ENCODE results near the gene HLX. TPM values are rescaled to one million over a fixed set of nuclear protein-coding genes. Genes with fewer than 3 reads are reported as not detected.

Gene HLX
- total RNA-seq, 1 experiment from 2014 or later: 2.4 TPM

DNA sequence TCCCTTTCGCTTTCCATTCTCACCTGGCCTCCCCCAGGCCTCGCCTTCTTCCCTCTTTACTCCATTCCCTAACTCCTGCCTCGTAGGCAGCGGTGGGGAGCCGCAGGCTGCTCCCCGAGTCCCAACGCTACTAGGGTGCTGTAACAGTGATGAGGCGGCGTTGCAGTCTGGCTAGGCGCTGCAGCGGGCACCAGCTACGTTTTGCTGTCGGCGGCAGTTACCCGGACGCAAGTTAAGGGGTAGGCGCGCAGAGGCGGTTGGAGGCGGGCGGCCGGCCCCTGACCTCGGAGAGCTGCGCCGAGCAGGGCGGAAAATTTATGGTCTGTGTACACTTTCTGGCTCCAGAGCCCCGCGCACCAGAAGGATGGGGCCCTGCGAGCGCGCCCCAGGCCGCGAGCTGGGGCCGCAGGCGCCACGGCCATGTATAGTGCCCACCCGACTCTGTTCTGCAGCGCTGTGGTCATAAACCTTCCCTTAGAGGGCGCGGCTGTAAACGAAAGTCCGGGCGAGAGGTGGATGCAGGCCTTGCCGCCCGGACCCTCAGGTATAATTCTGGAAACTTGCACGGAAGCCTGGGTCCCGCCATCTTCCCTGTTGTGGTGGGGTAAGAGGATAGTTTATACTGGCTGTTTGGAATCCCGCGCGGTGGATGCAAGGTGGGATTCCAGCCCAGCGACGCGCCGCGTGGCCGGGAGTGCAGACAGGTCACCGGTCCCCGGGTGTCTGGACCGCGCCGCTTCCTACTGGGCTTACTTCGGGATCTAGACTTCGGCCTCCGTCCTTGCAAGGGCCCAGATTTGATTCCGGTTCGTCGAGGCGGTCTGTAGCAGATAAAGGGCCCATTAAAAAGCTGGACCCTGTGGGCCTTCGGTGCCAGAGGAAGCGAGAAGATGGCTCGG is 15.0 kb downstream of the HLX start:
- DNase-seq (ENCODE audit: low read depth): no peak

- no peak for DNase-seq (ENCODE audit: low read depth)
Measured at GRCh38 chr1:220894924-220895256, 15.6 kb downstream of the HLX start.

DNA sequence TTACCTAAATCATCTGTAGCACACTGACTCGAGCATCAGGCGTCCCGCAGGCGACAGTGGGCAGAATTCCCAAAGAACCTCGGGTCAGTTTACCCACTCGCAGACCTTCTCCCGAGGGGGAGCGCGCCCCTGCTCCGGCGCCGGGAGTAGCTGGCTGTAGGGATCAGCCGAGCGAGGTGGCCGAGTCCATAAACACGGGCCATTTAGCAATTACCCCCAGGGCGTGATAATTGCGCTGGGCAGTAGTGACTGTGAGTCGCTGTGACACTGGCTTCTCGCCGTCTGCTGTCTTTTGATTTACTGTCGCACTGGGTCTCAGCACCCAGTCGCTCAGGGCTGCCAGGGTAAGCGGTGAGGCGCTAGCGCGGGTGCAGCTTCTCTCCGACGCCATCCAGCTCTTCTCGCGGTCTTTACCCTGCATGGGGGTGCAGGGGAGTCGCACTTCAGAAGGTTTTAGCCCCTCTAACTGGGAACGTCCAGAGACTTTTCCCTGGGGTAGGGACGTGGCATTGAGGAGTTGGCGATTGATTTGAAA is 16.2 kb downstream of the HLX start:
- DNase-seq (ENCODE audit: low read depth): no peak

DNA sequence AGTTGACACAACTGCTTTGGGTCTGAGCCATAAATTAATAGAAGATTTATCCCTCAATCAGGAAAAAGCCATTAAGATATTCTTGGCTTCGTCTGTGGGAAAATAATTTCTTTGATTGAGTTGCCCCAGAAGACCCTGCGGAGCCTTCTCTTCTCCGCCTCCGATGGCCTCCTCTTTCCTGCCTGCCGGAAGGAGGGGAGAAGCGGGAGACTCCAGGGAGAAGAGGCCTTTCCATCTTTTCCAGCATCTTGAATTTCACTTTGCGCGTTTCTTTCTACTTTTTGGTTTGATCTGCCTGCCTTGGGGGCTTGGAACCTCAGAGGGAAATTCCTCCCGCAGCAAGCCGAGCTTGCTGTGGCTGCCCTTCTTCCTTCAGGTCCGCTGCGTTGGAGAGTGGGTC is 16.8 kb downstream of the HLX start:
- DNase-seq (ENCODE audit: low read depth): no peak

DNA sequence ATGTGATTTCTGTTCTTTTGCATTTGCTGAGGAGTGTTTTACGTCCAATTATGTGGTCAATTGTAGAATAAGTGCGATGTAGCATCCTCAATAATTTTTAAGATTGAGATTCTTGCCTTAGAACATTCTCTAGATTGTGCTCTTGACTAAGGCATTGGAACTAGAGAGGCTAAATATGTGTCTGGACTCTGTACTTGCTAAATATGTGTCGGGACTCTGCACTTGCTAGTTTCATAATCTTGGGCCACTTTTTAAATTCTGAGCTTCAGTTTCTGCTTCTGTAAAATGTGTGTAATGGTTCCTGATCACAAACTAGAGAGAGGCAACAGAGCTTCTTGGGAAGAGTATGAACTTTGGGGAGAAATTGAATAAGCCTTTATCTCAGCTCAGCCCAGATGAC is 21.6 kb downstream of the HLX start:
- no peak for DNase-seq (ENCODE audit: low read depth)

DNA sequence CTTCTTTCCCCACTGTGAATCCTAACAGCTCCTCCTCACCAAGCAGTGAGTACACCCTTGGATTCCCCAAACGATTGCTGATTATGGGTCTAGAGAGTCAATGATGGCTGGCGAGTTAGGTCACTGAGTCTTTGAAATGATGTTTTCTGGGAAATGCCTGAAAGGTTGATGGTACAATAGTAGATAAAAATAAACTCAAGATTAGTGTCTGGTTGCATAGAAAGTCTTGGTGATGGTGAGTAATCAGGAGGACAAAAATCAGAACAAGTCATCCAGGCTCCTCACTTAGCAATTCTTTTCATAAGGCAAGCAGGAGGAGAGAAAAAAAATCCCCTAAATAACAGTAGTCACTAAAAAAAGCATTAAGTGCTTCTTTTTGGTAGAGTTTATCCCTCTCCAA is 22.6 kb downstream of the HLX start:
- no peak for DNase-seq (ENCODE audit: low read depth)

- no peak for DNase-seq (ENCODE audit: low read depth)
Measured at GRCh38 chr1:220902916-220903315, 23.7 kb downstream of the HLX start.

- no peak for DNase-seq (ENCODE audit: low read depth)
Measured at GRCh38 chr1:220904876-220905275, 25.6 kb downstream of the HLX start.

GRCh38 chr1:220905650-220906560 is 26.7 kb downstream of the HLX start:
- no peak for DNase-seq (ENCODE audit: low read depth)

DNA sequence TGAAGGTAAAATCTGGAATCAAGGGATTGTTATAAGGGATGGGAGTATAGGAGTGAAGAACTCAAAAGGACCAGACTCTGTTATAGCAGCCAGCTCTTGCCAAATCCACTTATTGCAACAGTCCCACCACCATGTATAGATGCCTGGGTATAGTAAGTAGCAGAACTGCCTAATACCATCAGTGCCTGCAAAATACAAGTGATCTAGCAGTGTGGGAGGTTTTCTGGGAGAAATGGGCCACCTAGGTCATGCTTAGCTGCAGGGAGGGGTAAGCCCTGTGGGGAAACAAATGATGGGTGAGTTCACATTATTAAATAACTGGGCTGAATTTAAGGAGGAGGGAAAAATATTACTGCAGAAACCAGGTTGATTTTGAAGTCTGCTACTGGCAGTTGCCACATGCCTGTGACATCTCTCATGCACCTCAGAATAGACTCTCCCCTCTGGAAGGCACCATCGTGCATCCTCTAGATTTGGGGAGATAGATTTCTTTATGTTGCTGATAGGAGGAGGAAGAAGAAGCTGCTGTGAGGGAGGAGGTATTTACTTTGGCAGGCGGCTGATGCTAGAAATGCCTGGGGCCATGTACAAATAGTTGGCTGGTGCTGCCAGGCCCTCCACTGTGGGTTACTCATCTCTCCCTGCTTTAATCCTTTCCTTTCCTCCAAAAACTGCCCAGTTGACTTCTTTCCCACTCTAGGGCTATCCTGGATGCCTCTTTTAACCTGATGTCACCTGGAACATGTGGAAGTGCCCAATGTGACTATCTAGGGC is 27.5 kb downstream of the HLX start:
- no peak for DNase-seq (ENCODE audit: low read depth)

DNA sequence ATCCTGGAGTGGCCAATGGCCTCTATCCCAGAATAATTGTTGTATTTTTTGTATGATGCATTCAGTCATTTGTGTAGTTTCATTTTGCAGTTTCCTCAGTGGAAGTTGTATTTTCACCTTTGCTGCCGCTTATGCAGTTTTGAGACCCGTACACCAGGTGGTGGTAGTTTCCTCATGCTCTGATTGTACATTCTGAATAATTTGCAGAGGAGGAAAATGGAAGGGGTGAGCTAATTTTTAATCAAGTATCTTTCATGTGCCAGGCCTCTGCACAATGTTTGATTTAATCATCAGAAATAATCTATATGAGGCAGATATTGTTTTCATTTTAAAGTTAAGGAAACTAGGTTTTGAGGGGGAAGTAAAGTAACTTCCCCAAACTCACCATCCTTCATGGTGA is 29.5 kb downstream of the HLX start:
- peak; percentile 43 for DNase-seq (ENCODE audit: low read depth)

DNA sequence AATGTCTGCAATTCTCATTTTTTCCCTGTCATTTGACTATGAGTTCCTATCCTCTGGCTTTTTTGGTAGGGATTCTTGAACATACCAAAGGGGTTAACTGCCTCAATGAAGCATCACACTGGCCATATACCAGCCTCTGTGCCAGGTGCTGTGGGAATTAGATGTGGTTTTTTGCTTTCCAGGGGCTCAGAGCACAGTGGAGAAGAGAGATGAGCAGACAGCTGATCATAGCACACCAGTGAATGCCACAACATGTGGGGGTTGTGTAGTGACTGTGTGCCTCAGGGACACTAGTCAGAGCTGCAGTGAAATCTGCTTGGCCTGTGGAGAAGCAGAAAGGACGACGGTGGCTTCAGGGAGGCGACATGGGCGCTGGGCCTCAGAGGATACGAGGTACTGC is 30.8 kb downstream of the HLX start:
- peak; percentile 35 for DNase-seq (ENCODE audit: low read depth)

- DNase-seq (ENCODE audit: low read depth): peak; percentile 29
Measured at GRCh38 chr1:220914283-220915116, 35.3 kb downstream of the HLX start.

GRCh38 chr1:220915117-220915440 is 35.8 kb downstream of the HLX start:
- DNase-seq (ENCODE audit: low read depth): no peak

DNA sequence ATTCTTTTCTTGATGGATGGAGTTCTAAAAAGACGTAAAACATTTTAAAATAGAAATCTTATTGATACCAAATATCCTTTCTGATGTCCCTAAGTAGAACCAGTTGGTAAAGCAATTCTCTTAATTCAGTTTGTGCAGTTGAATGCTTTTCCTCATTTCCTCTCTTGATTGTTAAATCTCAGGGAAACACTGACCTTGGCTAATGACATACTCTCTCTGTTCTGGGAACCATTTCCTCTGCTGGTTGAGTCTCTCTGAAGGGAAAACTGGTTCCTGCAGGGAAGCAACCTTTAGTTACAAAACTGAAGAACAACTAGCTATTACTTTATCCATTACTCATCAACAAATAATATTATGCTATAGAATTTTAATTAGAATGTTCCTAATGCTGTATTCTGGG is 36.7 kb downstream of the HLX start:
- no peak for DNase-seq (ENCODE audit: low read depth)

DNA sequence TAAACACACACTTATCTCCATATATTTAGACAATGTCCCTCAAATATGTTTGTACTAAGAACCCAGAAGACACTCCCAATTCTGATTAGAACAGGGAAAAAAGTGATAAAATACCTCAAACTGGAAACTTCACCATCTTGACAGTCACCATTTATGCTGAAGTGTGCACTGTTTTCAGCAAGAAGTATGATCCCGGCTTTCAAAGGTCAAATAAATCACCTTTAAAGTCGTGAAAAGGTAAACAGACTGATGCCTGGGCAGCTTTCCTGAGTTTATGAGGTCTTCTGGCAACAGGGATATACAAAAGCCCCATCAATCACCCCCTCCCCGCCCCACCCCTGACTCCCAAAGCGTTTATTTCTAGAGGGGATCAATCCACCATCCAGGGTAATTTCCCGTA is 37.9 kb downstream of the HLX start:
- no peak for DNase-seq (ENCODE audit: low read depth)

- DNase-seq (ENCODE audit: low read depth): no peak
Measured at GRCh38 chr1:220917535-220918209, 38.4 kb downstream of the HLX start.

GRCh38 chr1:220918285-220918951 is 39.2 kb downstream of the HLX start:
- DNase-seq (ENCODE audit: low read depth): no peak

- no peak for DNase-seq (ENCODE audit: low read depth)
Measured at GRCh38 chr1:220920967-220921366, 41.7 kb downstream of the HLX start.

GRCh38 chr1:220921498-220921897 is 42.3 kb downstream of the HLX start:
- DNase-seq (ENCODE audit: low read depth): no peak
